Mucosa of gallbladder (tissue), 1 donor: Measurements from ENCODE around the gene CFAP157. TPM values are rescaled to one million over a fixed set of nuclear protein-coding genes. Genes with fewer than 3 reads are reported as not detected.

Experiments used
- DNase-seq: peaks from one replicate; pipeline ENCODE4 v3.0.0-alpha.2; 2020; ENCODE audit warnings: low spot score
- total RNA-seq: library from RNA; stranded (reverse); gene quantifications from one replicate; pipeline ENCODE4 v1.2.1, GENCODE V29; 2021
- donor health status: DM: no; HTN: no; CAD: no.

CFAP157 gene
- total RNA-seq, 1 donor from 2014 or later, result 1.4 TPM

GRCh38 chr9:127761491-127761956 is 54.7 kb downstream of the CFAP157 start:
- DNase-seq, result no peak

- no peak for DNase-seq
Measured at GRCh38 chr9:127762111-127762676, 55.4 kb downstream of the CFAP157 start.

GRCh38 chr9:127763918-127764384 is 57.2 kb downstream of the CFAP157 start:
- no peak for DNase-seq

GRCh38 chr9:127765418-127765817 is 58.6 kb downstream of the CFAP157 start:
- no peak for DNase-seq

Other genes with a start within 250 kb of the CFAP157 start
- 52.8 TPM for gene STXBP1, start 94.7 kb upstream of the CFAP157 start, total RNA-seq
- gene PTRH1, start 8.7 kb downstream of the CFAP157 start, total RNA-seq, result 19.5 TPM
- 0.26 TPM for gene TTC16, start 9.1 kb downstream of the CFAP157 start, total RNA-seq
- gene TOR2A, start 28.3 kb downstream of the CFAP157 start, total RNA-seq, result 21.7 TPM
- 9.1 TPM for gene SH2D3C, start 71.7 kb downstream of the CFAP157 start, total RNA-seq
- gene CDK9, start 79.0 kb downstream of the CFAP157 start, total RNA-seq, result 92.7 TPM
- 74.7 TPM for gene FPGS, start 95.9 kb downstream of the CFAP157 start, total RNA-seq
- 94.3 TPM for gene ENG, start 147.7 kb downstream of the CFAP157 start, total RNA-seq
- gene AK1, start 170.7 kb downstream of the CFAP157 start, total RNA-seq, result 142 TPM
- gene ST6GALNAC6, start 192.6 kb downstream of the CFAP157 start, total RNA-seq, result 67.0 TPM
- 42.1 TPM for gene ST6GALNAC4, start 210.1 kb downstream of the CFAP157 start, total RNA-seq
- 4.9 TPM for gene PIP5KL1, start 223.8 kb downstream of the CFAP157 start, total RNA-seq
- gene DPM2, start 230.9 kb downstream of the CFAP157 start, total RNA-seq, result 36.6 TPM